ENCODE data around the gene RHOU. TPM values are rescaled to one million over a fixed set of nuclear protein-coding genes. Genes with fewer than 3 reads are reported as not detected.

Gene RHOU
- total and polyA plus RNA-seq, 8 donors, result 1.2 to 75.5 (median 28.7) TPM

GRCh38 chr1:228785366-228786330 is 50.4 kb downstream of the RHOU start:
- no peak for TF ChIP-seq POLR2AphosphoS5 (IDR thresholded peaks at IDR 0.05)
- no peak for TF ChIP-seq CTCF (IDR thresholded peaks at IDR 0.05)
- TF ChIP-seq EP300 (IDR thresholded peaks at IDR 0.05), result no peak
- no peak for TF ChIP-seq POLR2A (IDR thresholded peaks at IDR 0.05)
- Histone ChIP-seq H3K27ac (no peak overlapping the region), H3K9me3 (no peaks in the 10 kb centered on the region), H3K36me3 (no peaks in the 10 kb centered on the region), H3K4me3 (no peak overlapping the region), H3K27me3 (no peaks in the 10 kb centered on the region), H3K4me1 (peaks cover 0 to 28% (median 18%) of the 10 kb centered on the region in 4 donors)
- DNase-seq, result peak in 1 of 2 donors; percentile 21
- WGBS, 5 donors, result 80 to 88% (median 85%) methylated on average over 15 of the region's 15 CpGs
- intact Hi-C loops (cut with DNase I; ENCODE audit: low total_unique reads), result no loop called here

GRCh38 chr1:228786361-228787129 is 51.3 kb downstream of the RHOU start:
- intact Hi-C loops (cut with DNase I; ENCODE audit: low total_unique reads), result no loop called here
- WGBS, 5 donors, result 79 to 87% (median 84%) methylated on average over 4 of the region's 4 CpGs
- Histone ChIP-seq H3K9me3 (no peaks in the 10 kb centered on the region), H3K4me1 (peaks cover 0 to 22% (median 15%) of the 10 kb centered on the region in 4 donors), H3K27ac (no peak overlapping the region), H3K36me3 (no peaks in the 10 kb centered on the region), H3K27me3 (no peaks in the 10 kb centered on the region), H3K4me3 (no peak overlapping the region)
- TF ChIP-seq POLR2AphosphoS5 (IDR thresholded peaks at IDR 0.05), result no peak
- no peak for TF ChIP-seq CTCF (IDR thresholded peaks at IDR 0.05)
- DNase-seq, result no peak

GRCh38 chr1:228791791-228792190 is 56.5 kb downstream of the RHOU start:
- Histone ChIP-seq H3K4me3 (no peak overlapping the region), H3K27ac (no peak overlapping the region), H3K4me1 (no peaks in the 10 kb centered on the region), H3K27me3 (no peaks in the 10 kb centered on the region), H3K36me3 (no peaks in the 10 kb centered on the region), H3K9me3 (no peaks in the 10 kb centered on the region)
- TF ChIP-seq EP300 (IDR thresholded peaks at IDR 0.05), result no peak
- TF ChIP-seq POLR2AphosphoS5 (IDR thresholded peaks at IDR 0.05), result no peak
- no peak for TF ChIP-seq POLR2A (IDR thresholded peaks at IDR 0.05)
- no peak for TF ChIP-seq CTCF (IDR thresholded peaks at IDR 0.05)
- 93 to 97% (median 96%) methylated on average over 3 of the region's 3 CpGs for WGBS, 5 donors
- intact Hi-C loops (cut with DNase I; ENCODE audit: low total_unique reads), result no loop called here
- DNase-seq, result no peak

GRCh38 chr1:228792601-228793000 is 57.3 kb downstream of the RHOU start:
- intact Hi-C loops (cut with DNase I; ENCODE audit: low total_unique reads), result no loop called here
- H3K27me3 ChIP-seq, result no peaks in the 10 kb centered on the region
- no peak for DNase-seq
- no peak overlapping the region for H3K4me3 ChIP-seq
- no peak overlapping the region for H3K27ac ChIP-seq
- TF ChIP-seq EP300 (IDR thresholded peaks at IDR 0.05) (no peak), POLR2A (IDR thresholded peaks at IDR 0.05) (no peak), CTCF (IDR thresholded peaks at IDR 0.05) (no peak), POLR2AphosphoS5 (IDR thresholded peaks at IDR 0.05) (no peak)
- H3K4me1 ChIP-seq, result peaks cover 0 to 2% (median 0%) of the 10 kb centered on the region in 4 donors
- H3K9me3 ChIP-seq, result no peaks in the 10 kb centered on the region
- no peaks in the 10 kb centered on the region for H3K36me3 ChIP-seq
- WGBS, 5 donors, result 87 to 95% (median 92%) methylated on average over 3 of the region's 3 CpGs
